Measurements from ENCODE around the gene VPREB3. TPM values are rescaled to one million over a fixed set of nuclear protein-coding genes. Genes with fewer than 3 reads are reported as not detected.
A peak's percentile ranks its signal among the peaks of the same experiment; 100 is the strongest.

Gene VPREB3
- total and polyA plus RNA-seq, 10 of the 15 experiments (the other 5 are each of a cell fraction or from before 2014, with no cell fraction given) = 0.75 to 79.5 (median 23.8) TPM

DNA sequence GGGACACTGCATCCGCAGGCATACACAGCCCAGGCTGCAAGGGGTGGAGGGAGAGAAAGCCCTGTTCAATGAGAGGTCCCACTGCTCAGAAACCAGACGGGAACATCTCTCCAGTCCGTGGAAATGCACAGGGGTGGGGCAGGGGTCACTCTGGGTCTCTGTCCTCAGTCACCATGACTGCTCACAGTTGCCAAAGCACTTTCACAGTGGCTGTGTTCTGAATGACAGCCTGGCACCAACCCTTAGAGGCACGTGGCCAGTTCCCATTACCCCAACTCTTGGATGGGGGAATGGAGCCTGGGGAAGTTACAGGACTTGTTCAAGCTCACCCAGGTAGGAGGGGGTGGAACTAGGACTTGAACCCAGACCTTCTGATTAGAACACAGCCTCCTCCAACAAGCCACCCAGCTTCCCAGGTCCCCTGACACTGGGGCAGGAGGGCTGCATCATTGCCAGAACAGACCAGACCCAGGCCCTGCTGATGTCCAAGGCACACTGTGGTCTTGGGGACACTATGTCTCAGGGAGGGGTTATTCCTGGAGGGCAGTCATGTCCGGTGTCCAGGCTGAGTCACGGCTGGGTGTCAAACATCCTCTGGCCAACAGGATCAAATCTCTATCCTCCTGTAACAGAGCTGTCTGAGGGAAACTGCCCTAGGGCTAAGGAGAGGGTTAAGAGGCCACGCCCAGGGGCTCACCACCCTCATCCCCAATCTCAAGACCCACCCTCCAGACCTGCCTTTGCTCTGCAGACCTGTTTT, 11.5 kb downstream of the VPREB3 start:
- CTCF ChIA-PET = no interaction called here
- DNase-seq (ENCODE audit: low read depth, low spot score) = no peak
- Histone ChIP-seq H3K9ac (ENCODE audit: control insufficient read depth, insufficient read depth, low read length) (no peak overlapping the region), H3K36me3 (ENCODE audit: control insufficient read depth in 2 of 2, insufficient read depth in 2 of 2, low read length in 1 of 2) (no peaks in the 10 kb centered on the region; a peak in 1 of 4 replicates), H3K4me1 (ENCODE audit: control insufficient read depth, insufficient read depth, low read length) (no peaks in the 10 kb centered on the region), H3K9me3 (replicated peaks; ENCODE audit: control insufficient read depth, insufficient read depth, low read length) (no peaks in the 10 kb centered on the region; the same call in 2 of the 3 replicates), H3K27ac (ENCODE audit: control insufficient read depth, insufficient read depth) (no peak overlapping the region), H3K4me2 (ENCODE audit: control insufficient read depth, insufficient read depth) (no peak overlapping the region), H3K79me2 (ENCODE audit: control insufficient read depth, insufficient read depth, low read length) (no peaks in the 10 kb centered on the region), H3K4me3 (no peak overlapping the region), H4K20me1 (ENCODE audit: control insufficient read depth, insufficient read depth) (no peaks in the 10 kb centered on the region), H3K27me3 (replicated peaks in 1 of 2; ENCODE audit: control insufficient read depth in 2 of 2, insufficient read depth in 2 of 2, low read length in 1 of 2) (no peaks in the 10 kb centered on the region), H2AFZ (ENCODE audit: control insufficient read depth, low read depth, low read length) (no peak overlapping the region)
- 59% methylated on average over 7 of the region's 7 CpGs for WGBS (ENCODE audit: insufficient coverage, insufficient replicate concordance, low lambda C conversion rate, missing lambda C conversion rate)
- in situ Hi-C loops (cut with MboI) = no loop called here
- RAD21 ChIA-PET (ENCODE audit: unreplicated experiment) = no interaction called here
- BruUV-seq (replicated peaks) = no TSS peak
- intact Hi-C loops (cut with micrococcal nuclease; ENCODE audit: unreplicated experiment) = no loop called here
- SMC1A ChIA-PET (ENCODE audit: uncharacterized antibody, unreplicated experiment) = no interaction called here
- no peak for ATAC-seq
- POLR2A ChIA-PET = no interaction called here
- no peak for FAIRE-seq
- TF ChIP-seq PML (IDR thresholded peaks at IDR 0.05; ENCODE audit: low read length) (no peak), NR2F1 (conservative IDR thresholded peaks at IDR 0.05) (no peak), POLR2A (IDR thresholded peaks at IDR 0.05; ENCODE audit: low read depth, low read length) (0 out of 2 replicates have a peak, but pooled peaks have one; percentile 6), ZNF217 (IDR thresholded peaks at IDR 0.05) (no peak), IRF3 (IDR thresholded peaks at IDR 0.05) (no peak), BRCA1 (IDR thresholded peaks at IDR 0.05; ENCODE audit: low read depth, low read length) (no peak), TBL1XR1 (IDR thresholded peaks at IDR 0.05; ENCODE audit: low read depth, low read length) (no peak), TCF7 (IDR thresholded peaks at IDR 0.05; ENCODE audit: borderline replicate concordance) (no peak), FOXK2 (IDR thresholded peaks at IDR 0.05) (no peak), CHD1 (IDR thresholded peaks at IDR 0.05; ENCODE audit: low read depth, low read length) (no peak), HDAC2 (IDR thresholded peaks at IDR 0.05) (no peak), ZNF24 (IDR thresholded peaks at IDR 0.05) (peak; percentile 93), DPF2 (IDR thresholded peaks at IDR 0.05) (no peak), SREBF1 (IDR thresholded peaks at IDR 0.05; ENCODE audit: low read length) (no peak), KLF5 (IDR thresholded peaks at IDR 0.05; ENCODE audit: partially characterized antibody) (no peak), CBFB (IDR thresholded peaks at IDR 0.05; ENCODE audit: low read depth) (no peak), PAX5 (IDR thresholded peaks at IDR 0.05; ENCODE audit: borderline replicate concordance, low read depth, low read length) (no peak)
- TF ChIP-seq, protein P1, sequence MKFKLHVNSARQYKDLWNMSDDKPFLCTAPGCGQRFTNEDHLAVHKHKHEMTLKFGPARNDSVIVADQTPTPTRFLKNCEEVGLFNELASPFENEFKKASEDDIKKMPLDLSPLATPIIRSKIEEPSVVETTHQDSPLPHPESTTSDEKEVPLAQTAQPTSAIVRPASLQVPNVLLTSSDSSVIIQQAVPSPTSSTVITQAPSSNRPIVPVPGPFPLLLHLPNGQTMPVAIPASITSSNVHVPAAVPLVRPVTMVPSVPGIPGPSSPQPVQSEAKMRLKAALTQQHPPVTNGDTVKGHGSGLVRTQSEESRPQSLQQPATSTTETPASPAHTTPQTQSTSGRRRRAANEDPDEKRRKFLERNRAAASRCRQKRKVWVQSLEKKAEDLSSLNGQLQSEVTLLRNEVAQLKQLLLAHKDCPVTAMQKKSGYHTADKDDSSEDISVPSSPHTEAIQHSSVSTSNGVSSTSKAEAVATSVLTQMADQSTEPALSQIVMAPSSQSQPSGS (IDR thresholded peaks at IDR 0.05; ENCODE audit: low read length) = no peak
- TF ChIP-seq, protein P2, sequence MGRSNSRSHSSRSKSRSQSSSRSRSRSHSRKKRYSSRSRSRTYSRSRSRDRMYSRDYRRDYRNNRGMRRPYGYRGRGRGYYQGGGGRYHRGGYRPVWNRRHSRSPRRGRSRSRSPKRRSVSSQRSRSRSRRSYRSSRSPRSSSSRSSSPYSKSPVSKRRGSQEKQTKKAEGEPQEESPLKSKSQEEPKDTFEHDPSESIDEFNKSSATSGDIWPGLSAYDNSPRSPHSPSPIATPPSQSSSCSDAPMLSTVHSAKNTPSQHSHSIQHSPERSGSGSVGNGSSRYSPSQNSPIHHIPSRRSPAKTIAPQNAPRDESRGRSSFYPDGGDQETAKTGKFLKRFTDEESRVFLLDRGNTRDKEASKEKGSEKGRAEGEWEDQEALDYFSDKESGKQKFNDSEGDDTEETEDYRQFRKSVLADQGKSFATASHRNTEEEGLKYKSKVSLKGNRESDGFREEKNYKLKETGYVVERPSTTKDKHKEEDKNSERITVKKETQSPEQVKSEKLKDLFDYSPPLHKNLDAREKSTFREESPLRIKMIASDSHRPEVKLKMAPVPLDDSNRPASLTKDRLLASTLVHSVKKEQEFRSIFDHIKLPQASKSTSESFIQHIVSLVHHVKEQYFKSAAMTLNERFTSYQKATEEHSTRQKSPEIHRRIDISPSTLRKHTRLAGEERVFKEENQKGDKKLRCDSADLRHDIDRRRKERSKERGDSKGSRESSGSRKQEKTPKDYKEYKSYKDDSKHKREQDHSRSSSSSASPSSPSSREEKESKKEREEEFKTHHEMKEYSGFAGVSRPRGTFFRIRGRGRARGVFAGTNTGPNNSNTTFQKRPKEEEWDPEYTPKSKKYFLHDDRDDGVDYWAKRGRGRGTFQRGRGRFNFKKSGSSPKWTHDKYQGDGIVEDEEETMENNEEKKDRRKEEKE (IDR thresholded peaks at IDR 0.05) = no peak
- TF ChIP-seq, protein P3, sequence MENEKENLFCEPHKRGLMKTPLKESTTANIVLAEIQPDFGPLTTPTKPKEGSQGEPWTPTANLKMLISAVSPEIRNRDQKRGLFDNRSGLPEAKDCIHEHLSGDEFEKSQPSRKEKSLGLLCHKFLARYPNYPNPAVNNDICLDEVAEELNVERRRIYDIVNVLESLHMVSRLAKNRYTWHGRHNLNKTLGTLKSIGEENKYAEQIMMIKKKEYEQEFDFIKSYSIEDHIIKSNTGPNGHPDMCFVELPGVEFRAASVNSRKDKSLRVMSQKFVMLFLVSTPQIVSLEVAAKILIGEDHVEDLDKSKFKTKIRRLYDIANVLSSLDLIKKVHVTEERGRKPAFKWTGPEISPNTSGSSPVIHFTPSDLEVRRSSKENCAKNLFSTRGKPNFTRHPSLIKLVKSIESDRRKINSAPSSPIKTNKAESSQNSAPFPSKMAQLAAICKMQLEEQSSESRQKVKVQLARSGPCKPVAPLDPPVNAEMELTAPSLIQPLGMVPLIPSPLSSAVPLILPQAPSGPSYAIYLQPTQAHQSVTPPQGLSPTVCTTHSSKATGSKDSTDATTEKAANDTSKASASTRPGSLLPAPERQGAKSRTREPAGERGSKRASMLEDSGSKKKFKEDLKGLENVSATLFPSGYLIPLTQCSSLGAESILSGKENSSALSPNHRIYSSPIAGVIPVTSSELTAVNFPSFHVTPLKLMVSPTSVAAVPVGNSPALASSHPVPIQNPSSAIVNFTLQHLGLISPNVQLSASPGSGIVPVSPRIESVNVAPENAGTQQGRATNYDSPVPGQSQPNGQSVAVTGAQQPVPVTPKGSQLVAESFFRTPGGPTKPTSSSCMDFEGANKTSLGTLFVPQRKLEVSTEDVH (IDR thresholded peaks at IDR 0.05; ENCODE audit: low read depth, partially characterized antibody) = no peak

All from GM12878 (cell line).